ENCODE measurements around the gene BPIFB6.

Gene BPIFB6

DNA sequence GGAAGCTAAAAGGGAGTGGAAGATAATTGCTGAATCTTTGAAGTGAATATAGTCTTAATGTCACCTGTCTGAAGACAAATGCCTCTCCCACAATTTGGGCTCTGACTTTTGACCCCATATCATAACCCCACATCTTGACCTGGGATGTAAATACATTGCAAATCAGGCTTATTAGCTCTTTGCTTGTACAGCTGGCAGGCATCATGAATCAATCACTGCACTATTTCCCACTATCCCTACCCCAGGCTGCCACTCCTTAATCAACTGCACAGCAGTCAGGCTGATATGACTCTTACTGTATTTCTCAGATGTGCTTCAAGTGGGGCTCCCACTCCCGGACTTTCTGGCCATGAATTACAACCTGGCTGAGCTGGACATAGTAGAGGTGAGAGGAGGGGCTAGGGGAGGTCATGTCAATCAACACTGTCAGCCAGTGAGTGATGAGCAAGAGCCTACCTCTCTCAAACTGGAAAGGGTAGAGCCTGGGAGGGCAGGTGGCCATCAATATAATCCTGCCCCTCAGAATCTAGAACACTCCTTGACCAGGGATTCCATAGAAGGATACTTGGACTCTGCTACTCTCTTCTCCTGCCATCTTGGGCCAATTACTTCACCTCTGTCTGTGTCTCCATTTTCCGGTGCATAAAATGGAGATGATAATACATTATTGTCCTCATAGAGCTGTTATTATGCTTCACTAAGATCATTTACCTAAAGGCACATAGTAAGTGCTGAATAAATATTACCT is 11.7 kb downstream of the BPIFB6 start:
- no peak for TF ChIP-seq NFIC (IDR thresholded peaks at IDR 0.05)

- TF ChIP-seq MAX (IDR thresholded peaks at IDR 0.05), result no peak
- TF ChIP-seq NFIC (IDR thresholded peaks at IDR 0.05), result no peak
- no peak for TF ChIP-seq TCF12 (IDR thresholded peaks at IDR 0.05; ENCODE audit: low read depth)
- no peak for TF ChIP-seq CEBPB (IDR thresholded peaks at IDR 0.05)
- TF ChIP-seq ZBTB7A (IDR thresholded peaks at IDR 0.05; ENCODE audit: low read depth), result no peak
- TF ChIP-seq TEAD4 (IDR thresholded peaks at IDR 0.05), result no peak
- TF ChIP-seq YY1 (IDR thresholded peaks at IDR 0.05; ENCODE audit: low read depth), result no peak
- TF ChIP-seq RAD21 (IDR thresholded peaks at IDR 0.05; ENCODE audit: low read depth), result no peak
- no peak for TF ChIP-seq REST (IDR thresholded peaks at IDR 0.05; ENCODE audit: low read depth)
- no peak for TF ChIP-seq EGR1 (IDR thresholded peaks at IDR 0.05)
- TF ChIP-seq TAF1 (IDR thresholded peaks at IDR 0.05; ENCODE audit: low read depth), result no peak
- TF ChIP-seq FOXM1 (IDR thresholded peaks at IDR 0.05; ENCODE audit: borderline replicate concordance, low read depth), result no peak
- no peak for TF ChIP-seq USF1 (IDR thresholded peaks at IDR 0.05)
- TF ChIP-seq CREB1 (IDR thresholded peaks at IDR 0.05; ENCODE audit: low read depth), result no peak
Observed at GRCh38 chr20:33043731-33044181, 12.3 kb downstream of the BPIFB6 start.

DNA sequence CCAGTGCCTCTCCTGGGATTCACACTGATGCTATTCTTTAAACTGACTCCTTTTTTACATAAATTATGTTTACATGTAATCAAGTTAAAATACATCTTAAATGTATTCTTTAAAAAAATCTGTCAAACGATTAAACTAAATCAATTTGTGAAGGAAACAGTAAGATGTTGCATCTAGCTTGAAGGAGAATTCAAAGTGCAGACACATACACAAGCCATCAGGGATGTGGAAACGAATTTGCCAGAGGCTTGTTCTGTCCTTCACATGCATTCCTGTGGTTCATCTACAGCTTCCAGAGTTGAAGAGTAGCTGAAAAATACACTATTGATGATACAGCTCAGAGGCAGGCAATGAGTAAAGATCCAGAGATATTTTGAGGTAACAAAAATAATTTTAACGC is 15.0 kb downstream of the BPIFB6 start:
- TF ChIP-seq TAF1 (IDR thresholded peaks at IDR 0.05; ENCODE audit: low read depth) (no peak), CEBPB (IDR thresholded peaks at IDR 0.05) (no peak), ZBTB7A (IDR thresholded peaks at IDR 0.05; ENCODE audit: low read depth) (no peak), YY1 (IDR thresholded peaks at IDR 0.05; ENCODE audit: low read depth) (no peak), TCF12 (IDR thresholded peaks at IDR 0.05; ENCODE audit: low read depth) (no peak), USF1 (IDR thresholded peaks at IDR 0.05) (no peak), REST (IDR thresholded peaks at IDR 0.05; ENCODE audit: low read depth) (no peak), RAD21 (IDR thresholded peaks at IDR 0.05; ENCODE audit: low read depth) (no peak), MAX (IDR thresholded peaks at IDR 0.05) (no peak), EGR1 (IDR thresholded peaks at IDR 0.05) (no peak), CREB1 (IDR thresholded peaks at IDR 0.05; ENCODE audit: low read depth) (no peak), NFIC (IDR thresholded peaks at IDR 0.05) (no peak), TEAD4 (IDR thresholded peaks at IDR 0.05) (no peak), FOXM1 (IDR thresholded peaks at IDR 0.05; ENCODE audit: borderline replicate concordance, low read depth) (no peak), EP300 (IDR thresholded peaks at IDR 0.05; ENCODE audit: borderline replicate concordance) (no peak)

- no peak for TF ChIP-seq CREB1 (IDR thresholded peaks at IDR 0.05; ENCODE audit: low read depth)
- no peak for TF ChIP-seq REST (IDR thresholded peaks at IDR 0.05; ENCODE audit: low read depth)
- no peak for TF ChIP-seq USF1 (IDR thresholded peaks at IDR 0.05)
- no peak for TF ChIP-seq TEAD4 (IDR thresholded peaks at IDR 0.05)
- no peak for TF ChIP-seq CEBPB (IDR thresholded peaks at IDR 0.05)
- TF ChIP-seq RAD21 (IDR thresholded peaks at IDR 0.05; ENCODE audit: low read depth), result no peak
- TF ChIP-seq ZBTB7A (IDR thresholded peaks at IDR 0.05; ENCODE audit: low read depth), result no peak
- no peak for TF ChIP-seq MAX (IDR thresholded peaks at IDR 0.05)
- no peak for TF ChIP-seq TCF12 (IDR thresholded peaks at IDR 0.05; ENCODE audit: low read depth)
- TF ChIP-seq TAF1 (IDR thresholded peaks at IDR 0.05; ENCODE audit: low read depth), result no peak
- no peak for TF ChIP-seq EGR1 (IDR thresholded peaks at IDR 0.05)
- no peak for TF ChIP-seq EP300 (IDR thresholded peaks at IDR 0.05; ENCODE audit: borderline replicate concordance)
- TF ChIP-seq NFIC (IDR thresholded peaks at IDR 0.05), result no peak
- no peak for TF ChIP-seq YY1 (IDR thresholded peaks at IDR 0.05; ENCODE audit: low read depth)
- TF ChIP-seq FOXM1 (IDR thresholded peaks at IDR 0.05; ENCODE audit: borderline replicate concordance, low read depth), result no peak
Observed at GRCh38 chr20:33051333-33051732, 19.9 kb downstream of the BPIFB6 start.
